Keratinocyte (primary cell): ENCODE measurements around the gene SCN1B. TPM values are rescaled to one million over a fixed set of nuclear protein-coding genes. Genes with fewer than 3 reads are reported as not detected.

Experiments used
- DNase-seq: peaks from one replicate; pipeline ENCODE4 v3.0.0-alpha.2; 2011; ENCODE audit warnings: low read depth, missing footprints, low spot score
- FAIRE-seq: peaks from 2 replicates; lab custom pipeline; 2011; peaks lifted over from hg19 to GRCh38; lab: Jason Lieb, UNC
- H2AFZ ChIP-seq: 2 replicates; pipeline ENCODE4 v1.6.0; 2012; ENCODE audit warnings: low read length, control low read depth, inconsistent platforms; ENCODE audit not compliant: control insufficient read depth
- H3K27ac ChIP-seq: 2 replicates; pipeline ENCODE4 v1.5.1; 2011; ENCODE audit warnings: low read length; ENCODE audit not compliant: control insufficient read depth, insufficient read depth
- H3K27me3 ChIP-seq: 3 replicates; pipeline ENCODE4 v1.6.0; 2011; ENCODE audit warnings: low read length; ENCODE audit not compliant: control insufficient read depth, insufficient read depth; ENCODE audit errors: extremely low read depth
- H3K36me3 ChIP-seq, 2 experiments: 2 replicates in 1 of 2; 3 replicates in 1 of 2; pipeline ENCODE4 v1.5.1; 2011; ENCODE audit warnings: low read length in 2 of 2, mild to moderate bottlenecking in 1 of 2; ENCODE audit not compliant: control insufficient read depth in 2 of 2, insufficient read depth in 2 of 2; ENCODE audit errors: extremely low read depth in 1 of 2
- H3K4me1 ChIP-seq: 3 replicates; pipeline ENCODE4 v1.5.1; 2011; ENCODE audit warnings: low read length; ENCODE audit not compliant: control insufficient read depth, insufficient read depth; ENCODE audit errors: extremely low read depth
- H3K4me2 ChIP-seq: 3 replicates; pipeline ENCODE4 v1.6.0; 2011; ENCODE audit warnings: low read depth, low read length; ENCODE audit not compliant: control insufficient read depth, insufficient read depth; ENCODE audit errors: extremely low read depth
- H3K4me3 ChIP-seq, 3 experiments: fragments of 200-600 bp in 1 of 3; sonication (generic) in 1 of 3; 2 replicates in 2 of 3; 3 replicates in 1 of 3; pipeline ENCODE4 v1.5.1; 2011 to 2016; ENCODE audit warnings: low read length in 3 of 3, mild to moderate bottlenecking in 3 of 3, control low read depth in 2 of 3, inconsistent platforms in 1 of 3, low read depth in 1 of 3, mixed read lengths in 1 of 3, mixed run types in 1 of 3, moderate library complexity in 1 of 3; ENCODE audit not compliant: control insufficient read depth in 2 of 3, insufficient read depth in 2 of 3; ENCODE audit errors: extremely low read depth in 1 of 3
- H3K79me2 ChIP-seq: 2 replicates; pipeline ENCODE4 v1.6.0; 2012; ENCODE audit warnings: low read length; ENCODE audit not compliant: control insufficient read depth, insufficient read depth
- H3K9ac ChIP-seq: 3 replicates; pipeline ENCODE4 v1.6.0; 2011; ENCODE audit warnings: low read length; ENCODE audit not compliant: control insufficient read depth, insufficient read depth; ENCODE audit errors: extremely low read depth
- H3K9me1 ChIP-seq: 3 replicates; pipeline ENCODE4 v1.6.0; 2011; ENCODE audit warnings: low read length; ENCODE audit not compliant: control insufficient read depth, insufficient read depth; ENCODE audit errors: extremely low read depth
- H3K9me3 ChIP-seq: 2 replicates; pipeline ENCODE4 v1.5.1; 2012; ENCODE audit warnings: low read depth, low read length; ENCODE audit not compliant: control insufficient read depth
- H4K20me1 ChIP-seq: 3 replicates; pipeline ENCODE4 v1.6.0; 2011; ENCODE audit warnings: low read length; ENCODE audit not compliant: control insufficient read depth, insufficient read depth; ENCODE audit errors: extremely low read depth
- CTCF ChIP-seq, 3 experiments: IDR thresholded peaks in 1 of 3; conservative IDR thresholded peaks in 1 of 3; optimal IDR thresholded peaks in 1 of 3; 2 replicates in 2 of 3; 3 replicates in 1 of 3; pipeline versions ENCODE3 to v1.5.1; 2011; ENCODE audit warnings: low read length in 3 of 3, mild to moderate bottlenecking in 3 of 3, moderate library complexity in 2 of 3, control low read depth in 1 of 3, inconsistent platforms in 1 of 3; ENCODE audit not compliant: insufficient read depth in 2 of 3; ENCODE audit errors: extremely low read depth in 1 of 3
- EZH2 ChIP-seq: IDR thresholded peaks from one replicate; pipeline ENCODE4 v1.6.1; 2012; ENCODE audit warnings: inconsistent platforms, mild to moderate bottlenecking, low read length, moderate library complexity
- dilution Hi-C: fragments of 300-500 bp; cut with MboI; formaldehyde crosslinking; loops from one replicate; pipeline ENCODE4 v1.7.0; 2020; ENCODE audit warnings: low sequenced_read_pairs; ENCODE audit not compliant: extremely low pct_ligation_motif_present
- polyA plus RNA-seq, 5 experiments: library from polyadenylated mRNA; depleted of rRNA in 3 of 5; stranded (reverse) in 3 of 5; stranded (forward) in 1 of 5; unstranded in 1 of 5; fragments of >200 nt; gene quantifications; 1 replicate in 1 of 5; 2 replicates in 3 of 5; 3 replicates in 1 of 5; pipeline versions ENCODE4 v1.2.1 to v1.2.3, GENCODE V29; 2011 to 2012; ENCODE audit warnings: missing spikeins in 2 of 5, low read depth in 1 of 5, low replicate concordance in 1 of 5

Gene SCN1B
- polyA plus RNA-seq, 1 donor (not counting 4 experiments of a cell fraction or from before 2014, with no cell fraction given): 0.30 TPM

- Histone ChIP-seq H3K4me2 (no peak overlapping the region), H3K27ac (no peak overlapping the region), H3K9ac (no peak overlapping the region), H3K36me3 (no peaks in the 10 kb centered on the region), H3K9me3 (no peaks in the 10 kb centered on the region), H3K9me1 (no peaks in the 10 kb centered on the region), H3K4me1 (peaks cover 22% of the 10 kb centered on the region), H2AFZ (no peak overlapping the region), H3K79me2 (no peaks in the 10 kb centered on the region), H4K20me1 (no peaks in the 10 kb centered on the region), H3K4me3 (no peak overlapping the region), H3K27me3 (no peaks in the 10 kb centered on the region)
- TF ChIP-seq CTCF (optimal IDR thresholded peaks at IDR 0.05 in 1 of 3, IDR thresholded peaks at IDR 0.05 in 1 of 3, conservative IDR thresholded peaks at IDR 0.05 in 1 of 3; ENCODE audit: extremely low read depth in 1 of 3, insufficient read depth in 2 of 3, low read length in 3 of 3): peak in 1 of 3 experiments; percentile 24
- no peak for TF ChIP-seq EZH2
- dilution Hi-C loops: no loop called here
- peak; percentile 97 for FAIRE-seq
- no peak for DNase-seq
Observed at GRCh38 chr19:35088131-35088913, 58.1 kb downstream of the SCN1B start.

- no peak overlapping the region for H3K9ac ChIP-seq
- dilution Hi-C loops: no loop called here
- H2AFZ ChIP-seq: no peak overlapping the region
Observed at GRCh38 chr19:35089554-35089953, 59.3 kb downstream of the SCN1B start.

More at GRCh38 chr19:35089554-35089953, 59.3 kb downstream of the SCN1B start:
- H3K9me1 ChIP-seq: no peaks in the 10 kb centered on the region
- H3K4me3 ChIP-seq: no peak overlapping the region
- H3K4me1 ChIP-seq: peaks cover 22% of the 10 kb centered on the region
- no peak overlapping the region for H3K4me2 ChIP-seq
- no peaks in the 10 kb centered on the region for H3K9me3 ChIP-seq
- H4K20me1 ChIP-seq: no peaks in the 10 kb centered on the region
- no peaks in the 10 kb centered on the region for H3K27me3 ChIP-seq
- TF ChIP-seq EZH2: no peak
- TF ChIP-seq CTCF (optimal IDR thresholded peaks at IDR 0.05 in 1 of 3, IDR thresholded peaks at IDR 0.05 in 1 of 3, conservative IDR thresholded peaks at IDR 0.05 in 1 of 3; ENCODE audit: extremely low read depth in 1 of 3, insufficient read depth in 2 of 3, low read length in 3 of 3): no peak
- H3K27ac ChIP-seq: no peak overlapping the region
- no peaks in the 10 kb centered on the region for H3K36me3 ChIP-seq
- H3K79me2 ChIP-seq: no peaks in the 10 kb centered on the region
- FAIRE-seq: no peak
- DNase-seq: no peak

Other genes starting within 250 kb of the SCN1B start
- 2.8 to 4.6 TPM (median 4.1 TPM) in 3 replicates for gene ZNF30, start 103.6 kb upstream of the SCN1B start, polyA plus RNA-seq
- 1.9 to 2.5 TPM (median 2.0 TPM) in 3 replicates for gene ZNF792, start 66.2 kb upstream of the SCN1B start, polyA plus RNA-seq
- gene GRAMD1A, start 30.1 kb upstream of the SCN1B start, polyA plus RNA-seq: 22.1 to 26.8 TPM (median 24.6 TPM) in 3 replicates
- not detected in 3 replicates for gene HPN, start 11.3 kb downstream of the SCN1B start, polyA plus RNA-seq
- 563 to 2,415 TPM (median 851 TPM) in 3 replicates for gene FXYD3, start 85.4 kb downstream of the SCN1B start, polyA plus RNA-seq
- gene LGI4, start 104.6 kb downstream of the SCN1B start, polyA plus RNA-seq: 0.01 to 0.14 TPM (median 0.10 TPM) in 3 replicates
- 0.14 to 0.23 TPM (median 0.19 TPM) in 3 replicates for gene FXYD1, start 108.4 kb downstream of the SCN1B start, polyA plus RNA-seq
- 0.36 TPM in 1 of 3 replicates, not detected in the others for gene FXYD7, start 112.8 kb downstream of the SCN1B start, polyA plus RNA-seq
- gene FXYD5, start 124.3 kb downstream of the SCN1B start, polyA plus RNA-seq: 82.5 to 457 TPM (median 122 TPM) in 3 replicates
- gene FAM187B, start 198.3 kb downstream of the SCN1B start, polyA plus RNA-seq: not detected in 3 replicates
- gene LSR, start 218.5 kb downstream of the SCN1B start, polyA plus RNA-seq: 51.3 to 101 TPM (median 79.2 TPM) in 3 replicates
- 51.2 to 82.7 TPM (median 53.8 TPM) in 3 replicates for gene USF2, start 238.5 kb downstream of the SCN1B start, polyA plus RNA-seq